ENCODE results near the gene CYP39A1. TPM values are rescaled to one million over a fixed set of nuclear protein-coding genes. Genes with fewer than 3 reads are reported as not detected.

CYP39A1 gene
- total and polyA plus RNA-seq, 9 of the 15 experiments (the other 6 are each of a cell fraction or from before 2014, with no cell fraction given), result not detected

DNA sequence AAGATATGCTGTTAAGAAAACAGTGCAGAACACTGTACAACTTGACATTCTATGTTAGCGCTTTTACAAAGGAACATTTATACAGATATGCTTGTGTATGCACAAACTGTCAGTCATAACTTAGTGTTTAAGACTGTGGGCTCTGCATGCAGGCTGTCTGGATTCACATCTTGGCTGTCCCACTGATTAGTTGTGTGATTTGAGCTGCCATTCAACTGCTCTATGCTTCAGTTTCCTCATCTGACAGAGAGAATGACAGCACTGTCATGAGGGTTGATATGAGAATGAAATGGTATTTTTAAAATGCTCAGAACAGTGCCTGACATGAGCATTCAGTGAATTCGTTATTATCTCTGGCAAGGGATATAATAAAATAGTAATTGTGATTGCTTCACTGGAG, 8.9 kb upstream of the CYP39A1 start:
- POLR2A ChIA-PET, result no interaction called here
- BruUV-seq (replicated peaks), result no TSS peak
- ATAC-seq, result no peak

More for the DNA sequence above, 8.9 kb upstream of the CYP39A1 start:
- intact Hi-C loops (cut with micrococcal nuclease) (no loop called here), in situ Hi-C loops (cut with MboI) (no loop called here)
- Histone ChIP-seq H3K4me3 (no peak overlapping the region), H3K9ac (ENCODE audit: insufficient read depth in 1 of 2, low read depth in 2 of 2, low read length in 2 of 2) (no peak overlapping the region), H3K27ac (ENCODE audit: extremely low read depth, low read depth, low read length) (no peak overlapping the region), H3K4me2 (ENCODE audit: insufficient read depth, low read length) (no peak overlapping the region), H3K79me2 (ENCODE audit: control insufficient read depth, insufficient read depth, low read length) (no peaks in the 10 kb centered on the region), H3K9me1 (ENCODE audit: control insufficient read depth, insufficient read depth, low read length) (no peaks in the 10 kb centered on the region), H4K20me1 (replicated peaks; ENCODE audit: control insufficient read depth, insufficient read depth, low read length) (no peaks in the 10 kb centered on the region), H3K36me3 (ENCODE audit: control insufficient read depth, insufficient read depth, low read length) (no peaks in the 10 kb centered on the region), H3K27me3 (ENCODE audit: control insufficient read depth in 2 of 2, insufficient read depth in 2 of 2, low read length in 2 of 2) (no peaks in the 10 kb centered on the region), H2AFZ (ENCODE audit: low read depth, low read length) (no peak overlapping the region), H3K4me1 (replicated peaks in 1 of 2; ENCODE audit: control insufficient read depth in 2 of 2, insufficient read depth in 2 of 2, low read length in 2 of 2) (no peaks in the 10 kb centered on the region), H3K9me3 (replicated peaks; ENCODE audit: control insufficient read depth, insufficient read depth, low read depth, low read length) (no peaks in the 10 kb centered on the region)
- CTCF ChIA-PET (ENCODE audit: low intra/inter-chr PET ratio), result no interaction called here
- TF ChIP-seq GABPB1 (CRISPR knock-in tag; IDR thresholded peaks at IDR 0.05) (no peak), ZNF561 (CRISPR knock-in tag; conservative IDR thresholded peaks at IDR 0.05) (no peak), KAT7 (CRISPR knock-in tag; IDR thresholded peaks at IDR 0.05; ENCODE audit: borderline replicate concordance) (no peak), ZBTB8A (IDR thresholded peaks at IDR 0.05; ENCODE audit: partially characterized antibody) (no peak), GTF2E2 (tag; IDR thresholded peaks at IDR 0.05) (no peak), ZBED1 (IDR thresholded peaks at IDR 0.05) (no peak), KDM1A (IDR thresholded peaks at IDR 0.05) (no peak), ARHGAP35 (IDR thresholded peaks at IDR 0.05; ENCODE audit: partially characterized antibody) (no peak), LARP7 (IDR thresholded peaks at IDR 0.05) (no peak), MYBL2 (IDR thresholded peaks at IDR 0.05; ENCODE audit: low read depth) (no peak), MYBL2 (CRISPR knock-in tag; IDR thresholded peaks at IDR 0.05; ENCODE audit: borderline replicate concordance) (no peak), MEF2D (tag; conservative IDR thresholded peaks at IDR 0.05; ENCODE audit: low read depth) (no peak), ZKSCAN1 (IDR thresholded peaks at IDR 0.05; ENCODE audit: low read depth, low read length) (no peak), ZSCAN29 (IDR thresholded peaks at IDR 0.05) (no peak)
- TF ChIP-seq, protein P1, sequence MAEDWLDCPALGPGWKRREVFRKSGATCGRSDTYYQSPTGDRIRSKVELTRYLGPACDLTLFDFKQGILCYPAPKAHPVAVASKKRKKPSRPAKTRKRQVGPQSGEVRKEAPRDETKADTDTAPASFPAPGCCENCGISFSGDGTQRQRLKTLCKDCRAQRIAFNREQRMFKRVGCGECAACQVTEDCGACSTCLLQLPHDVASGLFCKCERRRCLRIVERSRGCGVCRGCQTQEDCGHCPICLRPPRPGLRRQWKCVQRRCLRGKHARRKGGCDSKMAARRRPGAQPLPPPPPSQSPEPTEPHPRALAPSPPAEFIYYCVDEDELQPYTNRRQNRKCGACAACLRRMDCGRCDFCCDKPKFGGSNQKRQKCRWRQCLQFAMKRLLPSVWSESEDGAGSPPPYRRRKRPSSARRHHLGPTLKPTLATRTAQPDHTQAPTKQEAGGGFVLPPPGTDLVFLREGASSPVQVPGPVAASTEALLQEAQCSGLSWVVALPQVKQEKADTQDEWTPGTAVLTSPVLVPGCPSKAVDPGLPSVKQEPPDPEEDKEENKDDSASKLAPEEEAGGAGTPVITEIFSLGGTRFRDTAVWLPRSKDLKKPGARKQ (CRISPR knock-in tag; IDR thresholded peaks at IDR 0.05), result no peak
- TF ChIP-seq, protein P2, sequence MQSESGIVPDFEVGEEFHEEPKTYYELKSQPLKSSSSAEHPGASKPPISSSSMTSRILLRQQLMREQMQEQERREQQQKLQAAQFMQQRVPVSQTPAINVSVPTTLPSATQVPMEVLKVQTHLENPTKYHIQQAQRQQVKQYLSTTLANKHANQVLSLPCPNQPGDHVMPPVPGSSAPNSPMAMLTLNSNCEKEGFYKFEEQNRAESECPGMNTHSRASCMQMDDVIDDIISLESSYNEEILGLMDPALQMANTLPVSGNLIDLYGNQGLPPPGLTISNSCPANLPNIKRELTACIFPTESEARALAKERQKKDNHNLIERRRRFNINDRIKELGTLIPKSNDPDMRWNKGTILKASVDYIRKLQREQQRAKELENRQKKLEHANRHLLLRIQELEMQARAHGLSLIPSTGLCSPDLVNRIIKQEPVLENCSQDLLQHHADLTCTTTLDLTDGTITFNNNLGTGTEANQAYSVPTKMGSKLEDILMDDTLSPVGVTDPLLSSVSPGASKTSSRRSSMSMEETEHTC (IDR thresholded peaks at IDR 0.05), result no peak
- 0% methylated on average over 2 of the region's 2 CpGs for WGBS (ENCODE audit: insufficient coverage, low coverage, missing lambda C conversion rate)
- no peak for FAIRE-seq
- DNase-seq (ENCODE audit: extremely low read depth in 1 of 4, low spot score in 3 of 4), result no peak

Measured in K562 (cell line).